D721Med (cell line): Measurements from ENCODE around the gene COLEC12.

ENCODE experiments used
- DNase-seq: peaks from one replicate; pipeline ENCODE4 v3.0.0; 2011; ENCODE audit warnings: low spot score; ENCODE audit not compliant: insufficient read length
- FAIRE-seq: peaks from 2 replicates; lab custom pipeline; 2011; peaks lifted over from hg19 to GRCh38; lab: Jason Lieb, UNC
- CTCF ChIP-seq: IDR thresholded peaks from 2 replicates; pipeline ENCODE4 v1.5.1; 2012; ENCODE audit warnings: mild to moderate bottlenecking, control low read depth; ENCODE audit not compliant: insufficient read depth; ENCODE audit errors: missing control alignments

COLEC12 gene

GRCh38 chr18:346600-346999 is 153.9 kb downstream of the COLEC12 start:
- FAIRE-seq (no peak), DNase-seq (no peak)
- TF ChIP-seq CTCF = no peak

GRCh38 chr18:341102-341501 is 159.4 kb downstream of the COLEC12 start:
- no peak for TF ChIP-seq CTCF
- no peak for DNase-seq
- FAIRE-seq = no peak

- TF ChIP-seq CTCF = no peak
- FAIRE-seq (no peak), DNase-seq (no peak)
These were observed 160.5 kb downstream of the COLEC12 start for GRCh38 chr18:340044-340443.

GRCh38 chr18:339200-339599 is 161.3 kb downstream of the COLEC12 start:
- no peak for DNase-seq
- no peak for FAIRE-seq
- no peak for TF ChIP-seq CTCF

GRCh38 chr18:336713-337112 is 163.8 kb downstream of the COLEC12 start:
- DNase-seq = no peak
- FAIRE-seq = no peak

GRCh38 chr18:335733-336132 is 164.8 kb downstream of the COLEC12 start:
- no peak for TF ChIP-seq CTCF
- DNase-seq (no peak), FAIRE-seq (no peak)

More at GRCh38 chr18:336713-337112, 163.8 kb downstream of the COLEC12 start:
- TF ChIP-seq CTCF = no peak

- FAIRE-seq = no peak
- no peak for DNase-seq
- TF ChIP-seq CTCF = no peak
These were observed 165.8 kb downstream of the COLEC12 start for GRCh38 chr18:334575-335132.
